Measurements from ENCODE around the gene CCDC18. TPM values are rescaled to one million over a fixed set of nuclear protein-coding genes. Genes with fewer than 3 reads are reported as not detected.
"Not testable (repeated sequence)": the region's sequence is repeated elsewhere in the genome, so short reads cannot be mapped to it uniquely, and the experiment has no call there.

The CCDC18 gene
- total RNA-seq, 2 experiments from 2014 or later, result 46.5 to 59.0 TPM

- Histone ChIP-seq H3K4me2 (ENCODE audit: low read length) (no peak overlapping the region), H3K36me3 (ENCODE audit: insufficient read depth, low read length) (peaks cover 73% of the 10 kb centered on the region), H3K9me2 (ENCODE audit: insufficient read depth, low read length) (no peaks in the 10 kb centered on the region), H3K79me2 (ENCODE audit: insufficient read depth, low read depth, low read length) (peaks cover 99% of the 10 kb centered on the region), H3K27ac (ENCODE audit: low read depth, low read length, poor library complexity, severe bottlenecking) (no peak overlapping the region), H3K4me3 (ENCODE audit: low read depth, low read length, poor library complexity, severe bottlenecking) (no peak overlapping the region), H4K20me1 (ENCODE audit: insufficient read depth, low read length) (peaks cover 4% of the 10 kb centered on the region; the same call in 1 of the 2 replicates), H3K4me1 (ENCODE audit: insufficient read depth, low read length, poor library complexity, severe bottlenecking) (no peaks in the 10 kb centered on the region), H2AFZ (ENCODE audit: low read length) (no peak overlapping the region), H3K9me3 (ENCODE audit: low read length) (peaks cover 36% of the 10 kb centered on the region; the same call in 1 of the 2 replicates)
- TF ChIP-seq CTCF (conservative IDR thresholded peaks at IDR 0.05; ENCODE audit: low read length) (no peak), EZH2phosphoT487 (IDR thresholded peaks at IDR 0.05; ENCODE audit: borderline replicate concordance, low read depth, low read length) (no peak)
- DNase-seq (ENCODE audit: low spot score), result no peak
- intact Hi-C loops (cut with micrococcal nuclease; ENCODE audit: unreplicated experiment), result no loop called here
- POLR2A ChIA-PET, result interaction anchor here (0.7 to 1.1 kb wide), 2 partner anchors 11 to 64 kb away, joined by 3 to 4 read pairs; no protein-coding TSS in a partner anchor
- BruUV-seq (replicated peaks), result no TSS peak
- CTCF ChIA-PET (ENCODE audit: unreplicated experiment), result no interaction called here
These were observed 13.5 kb upstream of the CCDC18 start for GRCh38 chr1:93167006-93167405.

- not testable (repeated sequence) for H3K27ac ChIP-seq (ENCODE audit: low read depth, low read length, poor library complexity, severe bottlenecking); H3K9me2 ChIP-seq (ENCODE audit: insufficient read depth, low read length); H4K20me1 ChIP-seq (ENCODE audit: insufficient read depth, low read length); H2AFZ ChIP-seq (ENCODE audit: low read length); H3K4me1 ChIP-seq (ENCODE audit: insufficient read depth, low read length, poor library complexity, severe bottlenecking); H3K4me2 ChIP-seq (ENCODE audit: low read length); BruUV-seq (replicated peaks); H3K4me3 ChIP-seq (ENCODE audit: low read depth, low read length, poor library complexity, severe bottlenecking); DNase-seq (ENCODE audit: low spot score)
- H3K9me3 ChIP-seq (ENCODE audit: low read length), result peaks cover 36% of the 10 kb centered on the region; the same call in 1 of the 2 replicates
- peaks cover 92% of the 10 kb centered on the region for H3K36me3 ChIP-seq (ENCODE audit: insufficient read depth, low read length)
- ChIA-PET CTCF (ENCODE audit: unreplicated experiment) (interaction anchor here (0.6 kb wide), 1 partner anchor 12 kb away, joined by 3 read pairs; no protein-coding TSS in a partner anchor), POLR2A (interaction anchor here (0.6 to 1.0 kb wide), 3 partner anchors 90 to 175 kb away, joined by 3 to 5 read pairs (median 3); partner anchors contain the start of gene MTF2)
- peaks cover 100% of the 10 kb centered on the region for H3K79me2 ChIP-seq (ENCODE audit: insufficient read depth, low read depth, low read length)
- intact Hi-C loops (cut with micrococcal nuclease; ENCODE audit: unreplicated experiment), result loop anchor here (10.0 kb wide), 1 partner anchor 85 kb away; no protein-coding TSS in a partner anchor
These were observed 10.3 kb upstream of the CCDC18 start for GRCh38 chr1:93170141-93170678.

- TF ChIP-seq CTCF (conservative IDR thresholded peaks at IDR 0.05; ENCODE audit: low read length), result no peak
- no peak for TF ChIP-seq EZH2phosphoT487 (IDR thresholded peaks at IDR 0.05; ENCODE audit: borderline replicate concordance, low read depth, low read length)
- no peak overlapping the region for H3K27ac ChIP-seq (ENCODE audit: low read depth, low read length, poor library complexity, severe bottlenecking)
- H2AFZ ChIP-seq (ENCODE audit: low read length), result no peak overlapping the region
- H3K4me3 ChIP-seq (ENCODE audit: low read depth, low read length, poor library complexity, severe bottlenecking), result no peak overlapping the region
- H3K4me1 ChIP-seq (ENCODE audit: insufficient read depth, low read length, poor library complexity, severe bottlenecking), result peaks cover 3% of the 10 kb centered on the region
- H4K20me1 ChIP-seq (ENCODE audit: insufficient read depth, low read length), result 0 out of 2 replicates have a peak, but pooled peaks cover 4% of the 10 kb centered on the region
- BruUV-seq (replicated peaks), result no TSS peak
- peaks cover 91% of the 10 kb centered on the region for H3K36me3 ChIP-seq (ENCODE audit: insufficient read depth, low read length)
- peaks cover 28% of the 10 kb centered on the region; the same call in 1 of the 2 replicates for H3K9me3 ChIP-seq (ENCODE audit: low read length)
- no peak for DNase-seq (ENCODE audit: low spot score)
- ChIA-PET CTCF (ENCODE audit: unreplicated experiment) (no interaction called here), POLR2A (interaction anchor here (1.2 kb wide), 1 partner anchor 268 kb away, joined by 3 read pairs; no protein-coding TSS in a partner anchor)
- H3K9me2 ChIP-seq (ENCODE audit: insufficient read depth, low read length), result no peaks in the 10 kb centered on the region
- H3K79me2 ChIP-seq (ENCODE audit: insufficient read depth, low read depth, low read length), result peaks cover 100% of the 10 kb centered on the region
- H3K4me2 ChIP-seq (ENCODE audit: low read length), result no peak overlapping the region
- intact Hi-C loops (cut with micrococcal nuclease; ENCODE audit: unreplicated experiment), result loop anchor here (10.0 kb wide), 1 partner anchor 87 kb away; no protein-coding TSS in a partner anchor
These were observed 8.9 kb upstream of the CCDC18 start for GRCh38 chr1:93171549-93172034.

Measured in OCI-LY7 (cell line).